ENCODE measurements around the gene CMYA5.
A peak's percentile ranks its signal among the peaks of the same experiment; 100 is the strongest.

CMYA5 gene

DNA sequence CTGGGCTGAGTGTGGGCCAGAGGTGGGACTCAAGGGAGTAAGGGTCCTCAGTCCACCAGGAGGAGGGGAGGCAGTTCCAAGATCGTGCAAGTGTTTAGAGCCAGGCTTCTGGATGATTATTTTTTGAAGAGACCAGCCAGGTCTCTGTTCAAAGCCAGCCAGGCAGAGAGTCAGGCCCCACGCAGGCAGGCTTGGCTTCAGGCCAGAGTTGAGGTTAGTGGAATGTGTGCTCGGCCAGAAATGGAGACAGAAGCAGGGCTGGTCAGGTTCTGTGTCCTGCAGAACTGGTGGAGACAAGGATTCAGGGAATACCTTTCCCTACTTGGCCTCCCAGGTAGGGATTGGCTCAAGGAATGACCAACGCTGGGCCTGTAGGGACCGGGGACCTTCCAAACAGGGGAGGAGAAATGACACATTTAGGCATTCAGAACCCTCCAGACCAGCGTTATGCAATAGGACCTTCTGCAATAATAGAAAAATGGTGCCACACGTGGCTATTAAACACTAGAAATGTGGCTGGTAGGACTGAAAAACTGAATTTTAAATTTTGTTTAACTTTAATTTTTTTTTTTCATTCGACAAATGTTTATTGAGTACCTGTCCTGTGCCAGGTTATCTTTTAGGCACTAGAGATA is 106.2 kb downstream of the CMYA5 start:
- peak; percentile 16 for DNase-seq (ENCODE audit: low spot score)

DNA sequence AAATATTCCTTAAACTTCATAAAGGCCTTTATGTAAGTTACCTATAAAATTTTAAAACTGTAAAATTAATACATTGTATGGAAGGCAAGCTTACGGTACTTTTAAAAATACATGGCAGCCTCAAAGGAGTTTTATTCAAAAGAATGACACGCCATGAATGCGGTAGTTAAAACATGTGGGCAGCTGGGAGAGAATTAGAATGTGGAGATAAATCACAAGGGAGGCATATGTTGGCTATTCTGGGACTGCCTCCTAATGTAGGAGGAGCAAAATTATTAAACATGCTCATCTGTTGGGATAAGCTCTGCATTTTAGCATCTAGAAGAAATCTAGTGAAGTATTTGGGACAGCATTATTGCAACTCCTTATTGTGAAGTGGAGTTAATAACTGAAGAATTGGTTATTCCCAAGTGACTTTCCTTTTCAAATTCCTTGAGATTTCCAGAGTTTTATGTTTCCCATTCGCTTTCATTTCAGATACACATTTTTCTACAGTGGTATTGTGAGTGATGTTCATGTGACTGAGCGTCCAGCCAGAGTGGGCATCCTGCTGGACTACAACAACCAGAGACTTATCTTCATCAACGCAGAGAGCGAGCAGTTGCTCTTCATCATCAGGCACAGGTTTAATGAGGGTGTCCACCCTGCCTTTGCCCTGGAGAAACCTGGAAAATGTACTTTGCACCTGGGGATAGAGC is 109.4 kb downstream of the CMYA5 start:
- DNase-seq (ENCODE audit: low spot score), result no peak

DNA sequence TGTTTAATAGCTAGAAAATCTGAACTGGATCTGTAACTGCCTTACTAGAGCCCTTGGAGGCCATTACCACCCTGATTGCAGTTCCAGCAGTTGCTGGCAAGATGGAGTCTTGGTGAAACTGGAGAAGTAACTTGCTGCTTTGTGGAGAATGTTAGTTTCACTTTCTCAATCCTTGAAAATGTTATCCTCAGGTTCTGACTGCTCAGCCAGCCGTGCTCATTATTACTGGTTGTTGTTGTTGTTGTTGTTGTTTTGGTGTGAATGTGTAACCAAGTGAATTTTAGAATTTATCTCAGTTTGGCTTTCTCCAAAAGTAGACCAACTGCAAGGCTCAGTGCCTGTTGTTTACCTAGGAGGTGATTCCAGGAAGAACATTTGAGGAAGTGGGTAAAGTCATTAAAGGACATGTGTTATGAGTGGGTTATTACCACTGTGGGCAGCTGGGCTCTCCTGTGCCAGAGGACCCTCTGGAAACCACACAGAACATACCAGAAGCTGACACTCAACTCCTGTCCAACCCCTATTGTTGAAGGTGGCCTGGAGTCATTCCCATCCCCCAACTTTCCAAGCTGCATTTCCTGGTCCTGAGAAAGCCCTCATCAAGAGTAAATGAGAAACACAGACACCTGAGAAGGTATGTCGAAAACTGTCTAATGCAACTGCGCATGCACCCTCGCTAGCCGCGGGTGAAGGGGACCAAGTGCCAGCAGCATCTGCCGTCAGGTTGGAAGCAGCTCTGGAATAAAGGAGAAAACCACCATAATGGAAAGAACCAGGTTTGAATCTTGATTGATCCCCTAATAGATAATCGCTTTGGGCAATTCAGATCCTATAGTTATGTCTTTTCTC is 111.6 kb downstream of the CMYA5 start:
- peak; percentile 38 for DNase-seq (ENCODE audit: low spot score)

DNA sequence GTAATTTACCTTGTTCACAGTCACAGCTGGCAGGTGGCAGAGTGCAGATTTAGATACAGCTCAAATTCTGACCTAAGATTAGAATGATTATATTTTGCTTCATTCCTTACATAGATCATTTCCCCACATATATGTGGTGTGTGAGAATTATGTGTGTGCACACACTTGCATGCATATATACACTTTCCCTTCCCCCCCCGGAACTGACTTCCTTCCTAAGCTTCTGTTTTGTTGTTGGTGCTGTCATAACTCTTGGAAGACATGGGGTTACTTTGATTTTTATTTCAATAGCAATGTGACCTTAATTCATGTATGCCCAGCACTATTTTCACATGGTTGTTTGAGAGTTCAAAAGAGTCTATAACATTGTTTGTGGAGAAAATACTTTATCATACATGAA is 112.8 kb downstream of the CMYA5 start:
- peak; percentile 52 for DNase-seq (ENCODE audit: low spot score)

DNA sequence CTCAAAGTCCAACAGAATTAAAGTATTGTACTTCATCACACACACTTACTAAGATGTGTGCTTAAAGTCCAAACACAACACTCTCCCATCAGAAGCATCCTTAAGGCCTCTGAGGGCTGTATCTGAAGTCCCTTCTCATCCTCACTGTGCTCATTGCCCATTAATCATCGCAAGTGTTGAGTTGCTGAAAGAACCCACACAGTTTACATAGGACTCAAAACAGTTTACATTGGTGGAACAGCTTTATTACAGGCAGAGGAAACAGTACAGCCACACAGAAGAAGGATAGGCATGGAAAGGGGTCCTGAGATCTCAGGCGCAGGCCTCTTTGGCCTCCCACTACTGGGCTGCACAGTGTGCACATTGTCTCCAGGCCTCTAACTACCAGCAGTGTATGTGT is 113.4 kb downstream of the CMYA5 start:
- peak; percentile 17 for DNase-seq (ENCODE audit: low spot score)

DNA sequence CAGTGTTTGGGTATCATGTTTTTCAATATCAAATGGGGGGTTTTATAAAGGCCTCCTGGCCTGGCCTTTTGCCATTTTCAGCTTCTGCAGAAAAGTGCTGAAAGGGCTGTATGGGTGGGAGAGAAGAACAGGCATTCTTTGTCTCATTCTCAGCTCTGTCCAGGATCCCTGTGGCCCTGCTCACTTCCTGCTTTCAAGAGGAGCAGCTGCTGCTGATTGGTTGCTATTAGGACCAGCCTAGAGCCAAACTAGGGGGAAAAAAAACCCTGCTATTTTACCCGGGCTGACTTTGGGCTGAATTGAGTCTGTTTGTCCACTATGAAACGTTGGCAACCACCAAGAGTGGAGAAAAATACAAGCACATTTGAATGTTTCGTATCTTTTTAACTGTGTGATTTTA is 117.1 kb downstream of the CMYA5 start:
- peak; percentile 7 for DNase-seq (ENCODE audit: low spot score)

DNA sequence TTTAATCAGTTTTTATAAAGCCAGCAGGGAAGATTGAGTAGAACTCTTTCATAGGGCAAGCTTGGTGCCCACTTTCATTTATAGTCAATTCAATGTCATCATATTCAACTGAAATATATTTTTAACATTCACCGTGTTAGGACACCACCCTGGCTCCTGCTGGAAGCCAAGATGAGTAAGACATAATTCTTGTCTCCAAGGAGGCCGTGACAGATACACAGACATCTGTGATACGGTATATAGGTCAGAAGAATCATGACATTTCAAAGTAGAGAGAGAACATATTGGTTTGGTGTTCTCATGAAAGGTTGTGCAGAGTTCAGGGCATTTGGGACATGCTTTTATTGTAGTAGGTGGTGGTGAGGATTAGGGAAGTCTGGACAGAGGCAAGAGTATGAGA is 120.1 kb downstream of the CMYA5 start:
- no peak for DNase-seq (ENCODE audit: low spot score)

DNA sequence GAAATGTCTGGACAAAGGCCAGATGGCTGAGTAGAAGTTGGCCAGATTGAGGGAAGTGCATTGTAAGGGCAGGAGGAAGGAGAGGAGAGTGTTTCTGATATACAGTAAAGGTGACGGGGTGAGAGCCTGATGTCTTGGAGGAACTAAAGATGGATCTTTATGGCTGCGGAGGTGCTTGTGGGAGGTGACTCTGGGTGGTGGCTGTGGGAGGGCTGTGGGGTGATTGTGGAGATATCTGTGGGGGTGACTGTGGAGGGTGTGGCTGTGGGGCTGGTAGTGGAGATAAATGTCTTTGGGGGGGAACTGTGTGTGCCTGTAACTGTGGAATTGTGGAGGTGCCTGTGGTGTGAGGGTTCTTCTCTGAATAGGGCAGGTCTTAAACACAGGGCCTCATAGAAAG is 121.4 kb downstream of the CMYA5 start:
- DNase-seq (ENCODE audit: low spot score), result no peak

DNA sequence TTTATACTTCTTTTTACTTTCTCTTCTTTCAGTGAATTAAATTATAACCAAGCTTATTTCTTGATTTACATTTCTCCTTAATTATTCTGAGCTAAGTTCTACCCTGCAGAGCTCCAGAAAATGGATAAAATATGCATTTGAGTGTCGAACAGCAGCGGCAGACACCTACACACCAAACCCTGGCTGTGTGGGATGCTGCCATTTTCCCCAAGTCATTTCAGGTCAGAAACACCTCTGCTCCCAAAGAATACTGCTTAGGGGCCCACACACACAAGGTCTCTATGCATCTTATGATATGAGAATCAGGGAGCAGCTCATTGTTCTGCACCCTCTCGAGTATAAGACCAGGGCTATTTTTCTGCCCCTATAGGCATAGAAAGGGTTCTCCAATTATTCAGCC is 122.3 kb downstream of the CMYA5 start:
- DNase-seq (ENCODE audit: low spot score), result no peak

DNA sequence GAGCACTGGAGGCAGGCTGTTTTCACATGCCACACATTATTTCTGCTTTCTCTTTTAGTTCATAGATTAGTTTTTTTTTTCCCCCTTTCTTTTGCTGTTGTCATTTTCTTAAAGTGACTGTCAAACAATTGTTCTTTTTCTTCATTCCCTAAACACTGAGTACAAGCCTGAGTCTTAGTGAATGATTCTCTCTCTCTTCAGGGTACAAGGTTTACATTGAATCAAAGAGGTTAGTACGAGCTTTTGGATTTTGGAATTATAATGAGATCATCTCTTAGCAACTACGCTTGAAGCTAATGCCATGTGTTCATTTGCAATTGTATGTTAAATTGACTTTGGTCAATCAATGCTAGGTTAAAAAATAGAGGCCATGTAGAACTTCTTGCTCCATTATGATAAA is 125.1 kb downstream of the CMYA5 start:
- DNase-seq (ENCODE audit: low spot score), result no peak

DNA sequence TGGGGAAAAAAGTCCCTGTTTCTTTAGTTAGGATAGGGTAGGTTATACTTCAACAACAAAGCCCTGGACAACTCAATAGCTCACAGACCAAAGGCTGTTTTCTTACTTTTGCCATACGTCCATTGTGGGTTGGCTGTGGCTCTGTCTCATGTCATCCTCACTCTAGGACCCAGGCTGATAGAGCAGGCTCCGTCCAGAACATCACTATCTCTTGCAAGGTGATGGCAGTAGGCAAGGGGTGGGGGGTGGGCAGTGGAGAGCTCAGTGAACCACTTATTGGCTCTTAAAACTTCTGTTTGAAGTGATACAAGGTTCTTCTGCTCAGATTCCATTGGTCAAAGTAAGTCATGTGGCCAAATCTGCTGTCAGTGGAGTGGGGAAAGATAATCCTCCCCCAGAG is 126.4 kb downstream of the CMYA5 start:
- DNase-seq (ENCODE audit: low spot score), result no peak

DNA sequence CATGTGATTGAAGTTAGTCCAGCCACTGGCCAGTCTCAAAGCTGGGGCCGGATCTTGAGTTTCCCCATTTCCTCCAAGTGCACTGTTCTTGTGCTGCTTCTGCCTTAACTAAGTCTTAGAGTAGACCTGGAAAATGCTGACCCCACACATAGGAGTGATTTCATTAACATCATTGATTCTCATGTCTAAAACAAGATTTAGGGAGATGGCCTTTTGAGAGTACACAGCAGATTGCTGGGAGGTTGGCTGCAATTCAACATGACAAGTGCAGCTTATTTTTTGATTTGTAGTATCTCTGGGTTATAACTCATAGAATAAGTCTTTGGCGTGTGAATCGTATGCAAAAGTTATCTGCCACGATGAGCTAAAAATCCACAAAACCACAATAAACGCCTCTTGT is 131.0 kb downstream of the CMYA5 start:
- DNase-seq (ENCODE audit: low spot score), result no peak

DNA sequence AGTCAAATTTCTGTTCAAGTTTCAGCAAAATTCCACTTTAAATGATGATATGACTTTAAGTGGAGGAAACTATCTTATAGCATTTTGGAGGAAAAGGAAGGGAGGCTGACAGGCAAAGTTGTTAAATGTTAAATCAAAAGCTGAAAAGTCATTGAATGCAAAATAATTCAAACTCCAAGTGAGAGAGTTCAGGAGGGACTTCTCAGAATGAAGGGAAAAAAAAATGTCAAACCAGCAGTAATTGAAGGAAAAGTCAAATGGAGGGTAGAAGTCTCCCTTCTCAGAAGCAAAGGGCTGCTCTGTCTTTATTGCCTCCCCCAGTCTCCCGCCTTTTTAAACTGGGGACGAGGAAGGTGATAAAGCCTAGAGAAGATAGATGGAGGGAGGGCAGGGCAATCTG is 134.8 kb downstream of the CMYA5 start:
- no peak for DNase-seq (ENCODE audit: low spot score)

DNA sequence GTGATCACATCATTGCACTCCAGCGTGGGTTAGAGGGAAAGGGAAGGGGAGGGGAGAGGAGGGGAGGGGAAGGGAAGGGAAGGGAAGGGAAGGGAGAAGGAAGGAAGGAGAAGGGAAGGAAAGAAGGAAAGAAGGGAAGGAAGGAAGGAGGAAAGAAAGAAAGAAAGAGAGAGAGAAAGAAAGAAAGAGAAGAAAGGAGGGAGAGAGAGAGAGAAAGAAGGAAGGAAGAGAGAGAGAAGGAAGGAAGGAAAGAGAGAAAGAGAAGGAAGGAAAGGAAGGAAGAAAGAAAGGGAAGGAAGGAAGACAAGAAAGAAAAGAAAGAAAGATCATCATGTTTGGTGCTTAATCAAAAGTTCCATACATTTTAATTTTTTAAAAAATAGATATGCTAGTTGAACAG is 136.2 kb downstream of the CMYA5 start:
- no peak for DNase-seq (ENCODE audit: low spot score)

DNA sequence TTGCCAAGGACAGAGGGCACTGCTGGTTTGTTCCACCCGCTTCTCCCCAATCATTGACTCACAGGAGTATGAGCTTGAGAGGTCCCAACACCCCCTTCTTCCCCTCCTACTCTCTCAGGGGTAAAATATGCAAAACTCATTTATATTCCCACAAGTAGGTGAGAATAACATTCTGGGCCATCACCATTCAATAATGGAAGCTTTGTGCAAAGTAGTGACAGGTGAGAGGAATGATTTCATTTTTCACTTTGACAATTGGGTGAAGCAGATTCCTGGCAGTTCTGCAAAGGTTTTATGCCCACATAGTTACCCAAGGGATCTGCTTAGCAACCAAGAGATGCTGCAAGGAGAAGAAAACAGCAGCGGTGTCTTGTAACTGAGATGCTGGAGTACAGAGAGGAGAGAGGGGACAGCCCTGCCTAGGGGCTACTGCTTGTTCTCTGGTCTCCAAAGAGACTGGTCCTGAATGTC is 137.6 kb downstream of the CMYA5 start:
- no peak for DNase-seq (ENCODE audit: low spot score)

DNA sequence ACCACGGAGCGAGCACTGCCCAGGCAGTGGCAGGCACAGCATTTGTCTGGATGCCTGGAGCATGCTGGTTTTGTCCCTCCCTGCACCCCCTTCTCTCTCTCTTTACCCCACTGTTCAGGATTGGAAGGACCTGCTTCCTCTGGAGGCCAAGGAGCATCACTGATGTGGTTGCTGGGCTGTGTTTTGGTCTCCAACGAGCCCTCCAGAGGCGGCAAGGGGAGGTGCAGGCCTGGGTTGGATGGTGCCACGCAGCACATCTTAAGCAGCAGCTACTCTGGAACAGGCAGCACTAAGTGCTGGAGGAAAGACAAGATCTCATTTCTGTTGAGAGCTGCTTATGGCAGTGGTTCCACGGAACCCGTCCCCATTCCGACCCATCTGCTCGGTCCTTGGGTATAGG is 139.6 kb downstream of the CMYA5 start:
- peak; percentile 27 for DNase-seq (ENCODE audit: low spot score)

DNA sequence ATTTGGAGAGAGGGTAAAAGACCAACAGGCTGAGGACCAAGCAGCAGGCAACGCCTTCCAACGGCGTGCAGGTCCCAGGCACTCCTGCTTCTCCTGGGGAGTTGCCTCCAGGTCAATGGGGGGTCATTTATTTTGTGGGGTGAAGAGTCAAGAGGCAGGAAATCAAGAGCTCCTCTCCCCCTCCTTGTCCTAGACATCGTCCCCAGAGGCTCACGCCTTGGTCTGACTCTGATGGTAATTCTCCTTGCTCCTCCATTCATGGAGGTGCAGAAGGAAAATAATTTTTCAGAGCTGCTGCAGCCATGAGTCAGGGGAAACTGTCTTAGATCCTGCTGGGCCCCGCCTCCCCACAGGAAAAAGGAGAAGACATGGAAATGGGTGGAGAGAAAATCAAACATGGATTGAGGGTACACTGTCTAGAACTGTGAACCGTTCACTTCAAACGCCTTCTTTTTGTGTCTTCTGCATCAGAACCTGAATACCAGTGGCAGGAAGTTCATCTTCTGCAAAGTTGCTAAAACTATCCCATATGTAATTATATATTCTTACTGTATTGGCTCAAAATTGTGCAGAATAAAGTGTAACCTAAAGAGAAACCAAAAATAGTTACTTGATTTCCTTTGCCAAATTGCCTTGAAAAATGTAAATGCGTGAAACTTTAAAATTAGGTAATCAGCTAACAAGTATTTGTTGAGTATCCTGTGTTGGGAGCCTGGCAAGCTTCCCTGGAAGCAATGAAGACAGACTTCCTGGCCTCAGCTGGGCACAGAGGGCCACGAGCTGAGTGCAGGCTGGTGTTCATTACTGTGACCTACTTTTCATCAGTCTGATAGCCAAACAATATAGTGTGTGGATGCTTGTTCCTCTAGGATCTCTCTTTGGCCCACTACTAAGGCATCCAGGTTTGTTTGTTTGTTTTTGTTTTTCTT is 142.0 kb downstream of the CMYA5 start:
- no peak for DNase-seq (ENCODE audit: low spot score)

DNA sequence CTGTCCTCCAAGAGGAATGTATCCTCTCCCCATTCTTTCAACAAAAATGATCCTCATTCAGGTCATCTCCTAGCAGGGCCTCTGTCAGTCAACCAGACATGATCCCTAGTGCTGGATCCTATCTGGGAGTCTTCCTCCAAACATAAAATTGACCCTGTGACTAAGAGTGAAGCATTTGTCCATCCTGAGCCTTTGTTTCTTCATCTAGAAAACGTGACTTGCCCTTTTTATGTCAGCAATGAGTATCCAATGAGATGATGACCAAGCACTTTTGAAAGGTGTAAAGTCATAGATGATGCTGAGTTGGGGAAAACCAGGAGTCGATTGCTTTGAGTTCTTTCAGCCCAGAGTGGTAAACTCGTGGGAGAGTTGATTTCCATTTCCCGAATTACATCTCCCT is 143.3 kb downstream of the CMYA5 start:
- no peak for DNase-seq (ENCODE audit: low spot score)

DNA sequence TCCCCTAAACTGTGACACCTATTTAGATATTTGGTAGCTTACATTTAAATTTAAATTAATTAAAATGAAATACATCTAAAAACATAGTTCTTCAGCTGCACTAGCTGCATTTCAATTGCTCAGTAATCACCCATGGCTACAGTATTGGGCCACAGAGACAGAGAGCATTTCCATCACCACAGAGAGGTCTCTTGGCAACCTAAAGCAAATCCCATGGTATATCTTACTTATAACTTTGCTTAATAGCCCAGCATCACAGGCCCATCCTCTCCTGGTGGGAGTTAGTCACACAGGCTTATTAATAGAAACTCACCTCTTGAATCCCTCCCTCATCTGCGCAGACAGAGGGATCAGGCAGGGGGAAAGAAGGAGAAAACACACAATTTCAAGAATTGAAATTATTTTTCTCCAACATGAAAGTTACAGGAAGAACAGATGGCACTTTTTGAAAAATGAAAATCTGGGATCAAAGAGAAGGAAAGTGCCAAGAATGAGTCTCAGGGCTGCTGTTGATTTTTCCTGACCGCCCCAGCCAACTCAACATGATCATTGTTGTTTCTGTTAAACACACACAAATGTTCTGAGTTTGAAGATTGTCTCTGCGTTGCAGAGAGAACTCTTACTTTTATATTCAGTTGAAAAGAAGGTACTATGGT is 144.6 kb downstream of the CMYA5 start:
- DNase-seq (ENCODE audit: low spot score), result no peak

DNA sequence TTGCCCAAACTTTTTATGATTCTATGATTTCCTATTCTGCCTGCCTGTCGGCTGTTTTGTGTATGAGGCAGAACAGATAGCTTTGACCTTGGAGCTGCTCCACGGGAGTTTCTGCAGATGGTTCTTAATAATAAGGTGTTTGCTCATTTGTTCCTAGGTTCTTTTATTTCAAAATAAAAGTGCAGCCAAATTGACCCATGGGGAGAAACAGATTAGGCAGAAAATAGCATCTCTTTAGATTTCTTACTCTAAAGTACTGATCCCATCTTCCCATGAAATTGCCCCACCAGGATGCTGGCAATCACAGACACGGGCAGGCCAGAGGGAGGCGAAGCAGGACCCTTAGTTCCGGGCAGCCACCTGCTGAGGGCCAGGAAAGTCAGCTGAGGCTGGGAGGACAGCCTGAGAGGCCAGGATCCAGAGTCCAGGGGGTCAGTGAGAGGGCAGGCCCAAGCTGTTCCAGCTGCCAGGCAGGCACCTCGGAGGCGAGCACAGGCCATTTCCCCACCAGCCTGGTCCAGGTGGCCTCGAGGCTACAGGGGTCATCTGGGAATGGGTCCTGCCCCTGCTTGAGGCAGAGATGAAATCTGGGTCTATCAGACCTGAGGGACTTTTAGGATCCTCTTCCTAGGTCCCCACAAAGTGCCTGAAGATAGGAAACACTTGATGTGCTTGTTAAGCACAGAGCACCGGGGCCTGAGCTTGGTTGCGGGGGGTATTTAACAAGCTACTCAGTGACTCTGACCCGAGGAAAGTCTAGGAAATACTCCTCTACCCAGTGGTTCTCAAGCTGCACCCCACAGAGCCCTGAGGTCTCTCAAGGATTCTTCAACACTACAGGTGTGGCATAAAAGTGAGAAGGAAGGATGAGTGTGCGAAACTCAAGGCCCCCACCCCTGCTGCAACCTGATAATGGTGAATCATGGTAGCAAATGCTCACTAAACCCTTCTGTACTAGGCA is 145.4 kb downstream of the CMYA5 start:
- no peak for DNase-seq (ENCODE audit: low spot score)

All from NAMALWA (cell line).